HG02798 (cell line): ENCODE measurements around the gene TCHP.
"Not testable (repeated sequence)": the region's sequence is repeated elsewhere in the genome, so short reads cannot be mapped to it uniquely, and the experiment has no call there.

ENCODE experiments used
- ATAC-seq: cut with Tn5 transposase; IDR thresholded peaks from one replicate; pipeline ENCODE4 v1.9.1; 2021; ENCODE audit warnings: mild to moderate bottlenecking; ENCODE audit not compliant: unreplicated experiment, poor library complexity

Gene TCHP

DNA sequence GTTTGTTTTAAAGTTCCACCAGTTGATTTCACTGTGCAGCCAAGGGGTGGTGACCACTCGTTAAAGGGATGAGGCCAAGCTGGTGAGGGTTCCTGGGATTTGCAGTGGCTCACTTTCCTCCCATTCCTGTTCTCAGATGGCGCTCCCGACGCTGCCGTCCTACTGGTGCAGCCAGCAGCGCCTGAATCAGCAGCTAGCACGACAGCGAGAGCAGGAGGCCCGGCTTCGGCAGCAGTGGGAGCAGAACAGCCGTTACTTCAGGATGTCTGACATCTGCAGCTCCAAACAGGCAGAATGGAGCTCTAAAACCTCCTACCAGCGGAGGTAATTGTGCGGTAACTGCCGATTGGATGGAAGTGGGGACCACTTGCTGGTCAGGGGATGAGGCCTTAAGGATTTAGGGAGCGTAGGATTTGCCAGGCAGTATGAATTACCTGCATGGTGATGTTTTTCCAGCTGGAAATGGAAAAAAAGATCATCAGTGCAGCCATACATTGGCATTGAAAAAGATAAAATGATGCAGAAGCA is 2.9 kb downstream of the TCHP start:
- no peak for ATAC-seq

DNA sequence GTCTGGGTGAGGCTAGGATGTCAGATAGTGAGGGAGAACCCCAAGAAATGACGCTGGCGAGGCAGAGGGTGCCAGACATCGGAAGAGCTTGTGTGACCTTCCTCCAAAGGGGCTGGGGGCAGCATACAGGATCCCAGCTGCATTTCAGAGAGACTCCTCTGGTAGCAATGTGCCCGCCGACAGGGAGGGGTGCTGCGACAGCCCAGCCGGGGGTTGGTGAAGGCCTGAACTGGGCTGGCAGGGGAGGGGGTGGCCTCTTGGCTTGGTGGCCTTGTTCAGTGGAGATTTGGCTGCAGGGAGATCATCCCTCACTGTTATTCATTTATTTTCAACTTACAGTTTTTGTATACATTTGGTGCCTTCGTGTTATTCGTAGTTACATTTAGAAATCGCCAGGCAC is 5.2 kb downstream of the TCHP start:
- ATAC-seq: no peak

GRCh38 chr12:109910254-109910968 is 10.3 kb downstream of the TCHP start:
- no peak for ATAC-seq

GRCh38 chr12:109910969-109911348 is 10.9 kb downstream of the TCHP start:
- no peak for ATAC-seq

DNA sequence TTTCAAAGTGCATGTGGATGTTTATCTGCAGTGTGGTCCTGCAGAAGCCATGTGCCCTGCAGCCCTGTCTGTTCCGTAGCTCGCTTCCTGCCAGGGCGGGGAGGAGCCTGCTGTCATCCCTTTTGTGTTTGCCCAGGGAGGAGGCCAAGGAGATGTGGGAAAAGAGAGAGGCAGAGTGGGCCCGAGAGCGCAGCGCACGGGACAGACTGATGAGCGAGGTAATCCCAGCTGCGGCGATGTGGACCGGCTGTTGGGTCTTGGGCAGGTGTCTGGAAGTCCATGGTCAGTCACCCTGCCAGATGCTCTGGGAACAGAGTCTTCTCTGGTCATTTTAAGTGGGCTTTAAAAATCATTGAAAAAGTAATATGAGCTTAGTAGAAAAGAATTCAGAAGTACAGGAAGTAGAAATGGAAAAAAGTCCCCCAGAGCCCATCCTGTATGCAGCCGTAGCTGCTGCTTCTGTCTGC is 12.8 kb downstream of the TCHP start:
- ATAC-seq: no peak

GRCh38 chr12:109914461-109914860 is 14.4 kb downstream of the TCHP start:
- no peak for ATAC-seq

DNA sequence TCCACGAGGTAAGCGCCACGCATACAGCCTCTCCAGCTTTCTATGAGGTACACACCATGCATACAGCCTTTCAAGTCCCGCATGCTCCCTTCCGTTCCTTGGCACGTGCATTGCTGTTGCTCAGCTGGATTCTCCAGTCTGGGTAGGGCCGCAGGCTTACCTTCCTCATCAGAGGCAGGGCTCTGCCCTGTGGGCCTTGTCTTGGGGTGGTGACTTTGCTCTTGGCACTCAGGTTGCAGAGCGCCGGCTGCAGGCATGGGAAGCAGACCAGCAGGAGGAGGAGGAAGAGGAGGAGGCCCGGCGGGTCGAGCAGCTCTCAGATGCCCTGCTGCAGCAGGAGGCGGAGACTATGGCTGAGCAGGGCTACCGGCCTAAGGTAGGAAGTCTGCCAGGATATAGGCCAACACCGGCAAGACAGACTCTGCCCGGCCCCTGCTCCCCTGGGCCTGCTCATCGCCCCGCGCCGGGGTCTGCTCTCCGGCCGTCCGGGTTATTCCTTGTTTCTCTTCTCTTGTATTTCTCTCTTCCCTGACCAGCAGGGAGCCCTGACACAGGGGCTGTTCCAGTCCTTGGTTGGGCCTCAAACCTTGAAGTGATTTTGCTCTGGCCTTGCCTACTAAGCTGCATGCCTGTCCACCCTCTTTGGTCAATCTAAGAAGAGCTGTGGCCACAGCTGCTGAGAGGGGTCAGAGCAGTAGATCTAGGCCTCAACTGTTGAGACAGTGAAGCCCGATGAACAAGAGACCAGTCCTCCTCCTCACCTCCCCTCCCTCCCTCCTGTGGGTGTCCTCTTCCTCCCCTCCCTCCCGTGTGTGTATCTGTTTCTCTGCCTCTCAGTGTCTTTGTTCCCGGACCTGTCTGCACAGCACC is 15.3 kb downstream of the TCHP start:
- no peak for ATAC-seq

GRCh38 chr12:109916045-109916444 is 16.0 kb downstream of the TCHP start:
- ATAC-seq: no peak

DNA sequence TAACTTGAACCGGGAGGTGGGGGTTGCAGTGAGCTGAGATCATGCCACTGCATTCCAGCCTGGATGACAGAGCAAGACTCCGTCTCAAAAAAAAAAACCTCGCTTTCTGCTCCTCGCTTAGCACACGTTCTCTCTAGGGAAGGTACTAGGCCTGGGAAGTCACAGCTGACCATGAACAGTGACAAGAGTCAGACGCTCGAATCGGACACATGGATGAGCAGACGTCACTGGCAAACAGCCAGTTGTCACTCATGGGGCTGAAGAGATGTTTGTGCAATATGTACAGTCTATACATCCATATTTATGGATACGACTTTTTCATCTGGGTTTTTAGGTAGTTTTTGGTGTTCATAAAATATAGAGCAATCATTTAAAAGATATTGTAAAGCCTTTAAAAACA is 19.4 kb downstream of the TCHP start:
- ATAC-seq: no peak

- ATAC-seq: no peak
These were observed 20.2 kb downstream of the TCHP start for GRCh38 chr12:109920261-109920780.

- ATAC-seq: no peak
These were observed 21.9 kb downstream of the TCHP start for GRCh38 chr12:109921982-109922381.

GRCh38 chr12:109923038-109923437 is 23.0 kb downstream of the TCHP start:
- no peak for ATAC-seq

DNA sequence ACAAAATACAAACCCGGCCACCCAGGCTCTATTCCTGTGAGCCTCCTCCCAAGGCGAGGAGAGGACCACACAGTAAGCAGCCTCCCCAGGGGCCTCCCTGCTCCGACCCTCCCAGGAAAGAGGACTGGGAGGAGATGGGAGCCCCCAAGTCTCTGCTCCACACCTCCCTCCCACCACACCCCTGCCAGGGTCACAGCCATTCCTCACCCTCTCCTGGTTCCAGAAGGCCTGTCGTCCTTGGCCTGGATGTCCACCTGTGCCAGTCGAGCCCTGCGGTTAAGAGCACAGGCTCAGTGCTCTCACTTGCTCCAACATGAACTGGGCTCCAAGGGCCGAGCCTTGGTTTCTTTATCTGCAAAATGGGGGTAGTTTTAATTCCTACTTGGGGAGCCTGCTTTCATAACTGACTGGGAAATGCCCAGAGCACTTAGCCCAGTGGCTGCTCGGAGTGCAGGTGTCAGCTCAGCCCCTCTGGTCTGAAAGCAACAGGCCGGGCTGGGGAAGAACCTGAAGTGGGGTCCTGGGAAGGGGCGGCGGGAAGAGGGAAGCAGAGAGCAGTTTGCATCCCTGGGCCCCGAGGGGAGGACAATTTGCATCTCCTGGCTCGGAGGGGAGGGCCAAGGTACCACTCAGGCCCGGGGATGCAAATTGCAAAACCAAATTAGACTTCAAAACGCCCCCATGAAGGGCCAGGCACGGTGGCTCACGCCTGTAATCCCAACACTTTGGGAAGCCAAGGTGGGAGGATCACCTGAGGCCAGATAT is 23.6 kb downstream of the TCHP start:
- no peak for ATAC-seq

GRCh38 chr12:109925185-109925840 is 25.2 kb downstream of the TCHP start:
- ATAC-seq: no peak

DNA sequence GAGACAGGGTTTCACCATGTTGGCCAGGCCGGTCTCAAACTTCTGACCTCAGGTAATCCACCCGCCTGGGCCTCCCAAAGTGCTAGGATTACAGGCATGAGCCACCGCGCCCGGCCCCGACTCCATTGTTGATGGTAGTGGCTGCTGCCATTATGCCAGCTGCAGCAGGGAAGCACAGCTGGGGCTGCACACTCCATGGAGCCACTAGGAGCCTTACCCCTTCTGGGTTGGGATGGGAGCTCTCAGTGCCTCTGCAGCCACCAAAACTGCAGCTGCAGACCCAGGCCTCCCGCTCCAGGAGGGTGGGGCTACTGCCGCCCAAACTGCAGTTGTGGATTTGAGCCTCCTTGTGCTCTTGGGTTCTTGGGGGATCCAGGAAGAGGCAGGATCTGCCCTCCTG is 25.9 kb downstream of the TCHP start:
- ATAC-seq: no peak

GRCh38 chr12:109926488-109927210 is 26.6 kb downstream of the TCHP start:
- ATAC-seq: no peak

DNA sequence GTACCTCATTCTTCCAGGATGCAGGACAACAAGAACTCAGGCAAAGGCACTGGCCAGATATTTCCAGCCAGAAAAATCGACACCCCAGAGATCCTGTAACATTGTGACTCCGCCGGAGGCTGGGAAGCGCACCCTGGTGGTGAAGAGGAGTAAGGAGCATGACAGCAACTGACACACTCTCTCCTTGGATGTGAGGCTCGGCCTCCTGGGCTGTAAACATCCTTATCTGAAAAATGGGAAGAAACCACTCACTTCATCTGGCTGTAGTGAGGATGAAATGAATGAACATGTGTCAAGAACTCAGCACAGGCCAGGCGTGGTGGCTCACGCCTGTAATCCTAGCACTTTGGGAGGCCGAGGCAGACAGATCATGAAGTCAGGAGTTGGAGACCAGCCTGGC is 27.5 kb downstream of the TCHP start:
- ATAC-seq: no peak

DNA sequence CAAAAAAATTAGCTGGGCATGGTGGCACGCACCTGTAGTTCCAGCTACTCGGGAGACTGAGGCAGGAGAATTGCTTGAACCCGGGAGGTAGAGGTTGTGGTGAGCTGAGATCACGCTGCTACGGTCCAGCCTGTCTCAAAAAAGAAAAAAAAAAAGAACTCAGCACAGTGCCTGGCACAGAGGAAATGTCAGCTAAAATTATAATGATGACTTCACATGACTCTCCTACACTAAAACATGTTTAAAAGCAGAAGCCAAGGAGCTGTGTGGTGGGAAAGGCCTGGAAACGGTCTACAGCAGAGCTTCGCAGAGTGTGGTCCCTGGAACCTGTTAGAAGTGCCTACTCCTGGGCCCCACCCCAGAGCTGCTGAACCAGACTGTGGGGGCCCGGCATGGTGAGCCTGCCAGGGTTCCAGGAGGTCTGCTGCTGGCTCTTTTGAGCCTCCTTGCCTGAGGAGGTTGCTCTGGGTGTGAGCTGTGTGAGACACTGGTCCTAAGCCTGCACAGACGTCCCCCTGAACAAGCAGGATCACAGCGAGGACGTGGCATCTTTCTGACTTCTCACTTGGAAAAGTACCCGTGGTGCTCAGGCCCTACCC is 28.1 kb downstream of the TCHP start:
- ATAC-seq: no peak

- ATAC-seq: not testable (repeated sequence)
These were observed 29.3 kb downstream of the TCHP start for GRCh38 chr12:109929326-109929725.
